HL-60/S4 treated with retinoic acid at 250 ng/mL for 4 days and 3 days (cell line): ENCODE data around the gene TNS3.

ENCODE experiments used
- in situ Hi-C: fragments of 300-500 bp; cut with MboI; formaldehyde crosslinking; loops from 2 replicates; pipeline ENCODE4 v1.7.0; 2022; ENCODE audit warnings: low sequenced_read_pairs

The TNS3 gene

GRCh38 chr7:47273974-47274766 lies 307.7 kb downstream of the TNS3 start:
- in situ Hi-C loops = loop anchor here (25.0 kb wide), 1 partner anchor 538 kb away; no protein-coding TSS in a partner anchor

GRCh38 chr7:47273088-47273487 lies 308.8 kb downstream of the TNS3 start:
- in situ Hi-C loops = loop anchor here (25.0 kb wide), 1 partner anchor 539 kb away; no protein-coding TSS in a partner anchor

- in situ Hi-C loops = loop anchor here (25.0 kb wide), 1 partner anchor 541 kb away; no protein-coding TSS in a partner anchor
Measured at GRCh38 chr7:47271749-47272148, 310.2 kb downstream of the TNS3 start.

GRCh38 chr7:47268851-47269836 lies 312.8 kb downstream of the TNS3 start:
- in situ Hi-C loops = loop anchor here (25.0 kb wide), 1 partner anchor 543 kb away; no protein-coding TSS in a partner anchor

- in situ Hi-C loops = loop anchor here (25.0 kb wide), 1 partner anchor 545 kb away; no protein-coding TSS in a partner anchor
Measured at GRCh38 chr7:47267346-47267745, 314.6 kb downstream of the TNS3 start.

- in situ Hi-C loops = loop anchor here (25.0 kb wide), 1 partner anchor 546 kb away; no protein-coding TSS in a partner anchor
Measured at GRCh38 chr7:47266799-47267198, 315.1 kb downstream of the TNS3 start.

- in situ Hi-C loops = loop anchor here (25.0 kb wide), 1 partner anchor 546 kb away; no protein-coding TSS in a partner anchor
Measured at GRCh38 chr7:47266131-47266706, 315.7 kb downstream of the TNS3 start.

GRCh38 chr7:47265621-47266020 lies 316.3 kb downstream of the TNS3 start:
- in situ Hi-C loops = loop anchor here (25.0 kb wide), 1 partner anchor 547 kb away; no protein-coding TSS in a partner anchor

- in situ Hi-C loops = loop anchor here (25.0 kb wide), 1 partner anchor 548 kb away; no protein-coding TSS in a partner anchor
Measured at GRCh38 chr7:47264021-47264651, 317.8 kb downstream of the TNS3 start.

- in situ Hi-C loops = loop anchor here (25.0 kb wide), 1 partner anchor 549 kb away; no protein-coding TSS in a partner anchor
Measured at GRCh38 chr7:47262881-47263280, 319.0 kb downstream of the TNS3 start.

- in situ Hi-C loops = loop anchor here (25.0 kb wide), 1 partner anchor 550 kb away; no protein-coding TSS in a partner anchor
Measured at GRCh38 chr7:47262160-47262559, 319.8 kb downstream of the TNS3 start.

GRCh38 chr7:47260270-47260669 lies 321.6 kb downstream of the TNS3 start:
- in situ Hi-C loops = loop anchor here (25.0 kb wide), 1 partner anchor 552 kb away; no protein-coding TSS in a partner anchor

- in situ Hi-C loops = loop anchor here (25.0 kb wide), 1 partner anchor 553 kb away; no protein-coding TSS in a partner anchor
Measured at GRCh38 chr7:47259682-47260081, 322.2 kb downstream of the TNS3 start.

- in situ Hi-C loops = loop anchor here (25.0 kb wide), 1 partner anchor 554 kb away; no protein-coding TSS in a partner anchor
Measured at GRCh38 chr7:47258798-47259197, 323.1 kb downstream of the TNS3 start.

GRCh38 chr7:47256016-47256415 lies 325.9 kb downstream of the TNS3 start:
- in situ Hi-C loops = loop anchor here (25.0 kb wide), 1 partner anchor 556 kb away; no protein-coding TSS in a partner anchor

- in situ Hi-C loops = loop anchor here (25.0 kb wide), 1 partner anchor 557 kb away; no protein-coding TSS in a partner anchor
Measured at GRCh38 chr7:47255441-47255840, 326.5 kb downstream of the TNS3 start.

- in situ Hi-C loops = loop anchor here (25.0 kb wide), 1 partner anchor 557 kb away; no protein-coding TSS in a partner anchor
Measured at GRCh38 chr7:47255007-47255406, 326.9 kb downstream of the TNS3 start.

- in situ Hi-C loops = loop anchor here (25.0 kb wide), 1 partner anchor 558 kb away; no protein-coding TSS in a partner anchor
Measured at GRCh38 chr7:47254081-47254977, 327.6 kb downstream of the TNS3 start.
